Stimulated activated CD4-positive, alpha-beta T cell treated with anti-CD3 and anti-CD28 coated beads, Interleukin-15, amount 100 ng/mL, for 1 hour (primary cell): ENCODE measurements around the gene ITGB7.

Experiments
- DNase-seq, 2 donors: peaks; one replicate each; pipeline ENCODE4 v3.0.0-alpha.2; 2020; ENCODE audit warnings: low read depth in 1 of 2, low spot score in 1 of 2

ITGB7 gene

GRCh38 chr12:53207042-53207441, at the start of gene ITGB7:
ITGB7 (minus strand) TSS chr12:53207251; CDS start chr12:53200443, 6,808 bp downstream.
- DNase-seq, result peak; percentile 32 to 55

GRCh38 chr12:53255996-53256395, 48.9 kb upstream of the ITGB7 start:
- DNase-seq, result no peak

GRCh38 chr12:53254816-53255545, 47.9 kb upstream of the ITGB7 start:
- DNase-seq, result no peak

- DNase-seq, result no peak
Observed at GRCh38 chr12:53253298-53253697, 46.2 kb upstream of the ITGB7 start.

GRCh38 chr12:53252349-53252916, 45.4 kb upstream of the ITGB7 start:
- DNase-seq, result no peak

GRCh38 chr12:53251477-53252348, 44.7 kb upstream of the ITGB7 start:
- peak; percentile 48 to 50 for DNase-seq

- DNase-seq, result no peak
Observed at GRCh38 chr12:53245286-53245685, 38.2 kb upstream of the ITGB7 start.

- no peak for DNase-seq
Observed at GRCh38 chr12:53244337-53244736, 37.3 kb upstream of the ITGB7 start.

GRCh38 chr12:53241623-53242412, 34.8 kb upstream of the ITGB7 start:
- no peak for DNase-seq

- no peak for DNase-seq
Observed at GRCh38 chr12:53239643-53240258, 32.7 kb upstream of the ITGB7 start.

- DNase-seq, result peak in 1 of 2 donors; percentile 37
Observed at GRCh38 chr12:53236443-53237111, 29.5 kb upstream of the ITGB7 start.

- DNase-seq, result no peak
Observed at GRCh38 chr12:53235742-53236442, 28.8 kb upstream of the ITGB7 start.

- DNase-seq, result no peak
Observed at GRCh38 chr12:53235164-53235563, 28.1 kb upstream of the ITGB7 start.

- no peak for DNase-seq
Observed at GRCh38 chr12:53234271-53234914, 27.3 kb upstream of the ITGB7 start.

- no peak for DNase-seq
Observed at GRCh38 chr12:53233671-53234121, 26.6 kb upstream of the ITGB7 start.

- no peak for DNase-seq
Observed at GRCh38 chr12:53232646-53233461, 25.8 kb upstream of the ITGB7 start.

GRCh38 chr12:53231921-53232645, 25.0 kb upstream of the ITGB7 start, which contains the start of gene RARG:
RARG (minus strand) TSS chr12:53232209; CDS start chr12:53227545, 4,664 bp downstream.
- DNase-seq, result peak; percentile 48 to 62

GRCh38 chr12:53231671-53231920, 24.5 kb upstream of the ITGB7 start:
- DNase-seq, result no peak
